Kidney (tissue), 14 donors: ENCODE results near the gene HOXB3. TPM values are rescaled to one million over a fixed set of nuclear protein-coding genes. Genes with fewer than 3 reads are reported as not detected.

Experiments
- DNase-seq, 5 donors: peaks; one replicate each; pipeline ENCODE4 v3.0.0-alpha.2; 2013 to 2020
- FAIRE-seq: peaks from 2 replicates; lab custom pipeline; 2012; peaks lifted over from hg19 to GRCh38; lab: Jason Lieb, UNC
- H3K27ac ChIP-seq, 2 donors: one replicate each; pipeline ENCODE4 v1.7.0; 2013; ENCODE audit warnings: low read depth in 2 of 2, low read length in 2 of 2, inconsistent platforms in 1 of 2
- H3K27me3 ChIP-seq: one replicate; pipeline ENCODE4 v1.7.1; 2013; ENCODE audit warnings: low read length, inconsistent platforms; ENCODE audit not compliant: control insufficient read depth, insufficient read depth
- H3K36me3 ChIP-seq, 3 donors: one replicate each; pipeline versions ENCODE4 v1.7.0 to v1.7.1; 2013; ENCODE audit warnings: low read length in 3 of 3, control low read depth in 1 of 3, inconsistent platforms in 1 of 3; ENCODE audit not compliant: insufficient read depth in 3 of 3, control insufficient read depth in 2 of 3
- H3K4me1 ChIP-seq, 3 donors: one replicate each; pipeline versions ENCODE4 v1.7.0 to v1.7.1; 2013; ENCODE audit warnings: low read length in 3 of 3, inconsistent platforms in 1 of 3, low read depth in 1 of 3; ENCODE audit not compliant: control insufficient read depth in 2 of 3, insufficient read depth in 2 of 3
- H3K4me3 ChIP-seq, 3 donors: one replicate each; pipeline versions ENCODE4 v1.7.0 to v1.8.1; 2013; ENCODE audit warnings: low read length in 3 of 3, control low read depth in 1 of 3, inconsistent platforms in 1 of 3
- H3K9ac ChIP-seq, 3 donors: one replicate each; pipeline versions ENCODE4 v1.7.0 to v1.7.1; 2013; ENCODE audit warnings: low read length in 3 of 3, control low read depth in 1 of 3, inconsistent platforms in 1 of 3
- H3K9me3 ChIP-seq, 3 donors: one replicate each; pipeline versions ENCODE4 v1.7.0 to v1.7.1; 2013; ENCODE audit warnings: low read length in 3 of 3, control low read depth in 1 of 3, inconsistent platforms in 1 of 3; ENCODE audit not compliant: control insufficient read depth in 2 of 3, insufficient read depth in 1 of 3
- CTCF ChIP-seq: IDR thresholded peaks from 3 replicates; pipeline ENCODE4 v1.5.1; 2012; ENCODE audit warnings: mild to moderate bottlenecking, moderate library complexity, borderline replicate concordance; ENCODE audit not compliant: insufficient read depth; ENCODE audit errors: extremely low read depth
- intact Hi-C: fragments of 100-400 bp; cut with DNase I; formaldehyde crosslinking; loops from one replicate; pipeline ENCODE4 v1.11.1; 2022
- polyA plus RNA-seq: library from polyadenylated mRNA; stranded (reverse); fragments of 350-450 nt; fragmentation: Illumina TruSeq; extraction: RNeasy Lipid Tissue Mini Kit (QIAGEN cat#74804); gene quantifications from one replicate; pipeline ENCODE4 v1.2.3, GENCODE V29; 2014; ENCODE audit warnings: low read depth, low replicate concordance; ENCODE audit not compliant: insufficient read depth
- total RNA-seq: library from RNA; stranded (reverse); fragmentation: NEBNext Ultra II Directional; extraction: Animal tissue kit (Norgen Biotek cat#: 25700); gene quantifications from one replicate; pipeline ENCODE4 v1.2.1, GENCODE V29; 2021
- donor health status: control.
- donor health status: control.
- donor health status: control.
- donor health status: control.
- donor health status: control.
- donor health status: DM: yes; HTN: yes; CAD: no.
- donor health status: Normal renal cell carcinoma (clear cell type).

The HOXB3 gene
- total and polyA plus RNA-seq, 2 donors from 2014 or later, result 12.1 to 99.0 TPM

GRCh38 chr17:48633266-48633677 lies 43.2 kb upstream of the HOXB3 start:
- Histone ChIP-seq H3K4me1 (no peaks in the 10 kb centered on the region), H3K36me3 (no peaks in the 10 kb centered on the region), H3K9me3 (no peaks in the 10 kb centered on the region), H3K27ac (no peak overlapping the region), H3K27me3 (peaks cover 53% of the 10 kb centered on the region), H3K4me3 (no peak overlapping the region), H3K9ac (no peak overlapping the region)
- DNase-seq, result no peak
- intact Hi-C loops, result no loop called here
- no peak for TF ChIP-seq CTCF
- FAIRE-seq, result no peak

- Histone ChIP-seq H3K27ac (no peak overlapping the region), H3K27me3 (peaks cover 56% of the 10 kb centered on the region), H3K4me3 (no peak overlapping the region), H3K36me3 (no peaks in the 10 kb centered on the region), H3K4me1 (no peaks in the 10 kb centered on the region), H3K9ac (no peak overlapping the region), H3K9me3 (no peaks in the 10 kb centered on the region)
- DNase-seq (peak in 2 of 5 donors; percentile 12 to 33), FAIRE-seq (no peak)
- no peak for TF ChIP-seq CTCF
- intact Hi-C loops, result no loop called here
Measured at GRCh38 chr17:48632579-48633265, 42.7 kb upstream of the HOXB3 start.

- Histone ChIP-seq H3K27me3 (peaks cover 60% of the 10 kb centered on the region), H3K36me3 (no peaks in the 10 kb centered on the region), H3K9me3 (no peaks in the 10 kb centered on the region), H3K4me3 (no peak overlapping the region), H3K9ac (no peak overlapping the region), H3K4me1 (peaks cover 0 to under 1% (median 0%) of the 10 kb centered on the region in 3 donors), H3K27ac (no peak overlapping the region)
- intact Hi-C loops, result no loop called here
- no peak for TF ChIP-seq CTCF
- FAIRE-seq (no peak), DNase-seq (peak in 2 of 5 donors; percentile 3 to 29)
Measured at GRCh38 chr17:48631693-48632578, 41.9 kb upstream of the HOXB3 start.
